HG03378 (cell line): ENCODE measurements around the gene NOTO.

Source experiments
- ATAC-seq: cut with Tn5 transposase; IDR thresholded peaks from one replicate; pipeline ENCODE4 v1.9.1; 2021; ENCODE audit warnings: mild to moderate bottlenecking, moderate library complexity; ENCODE audit not compliant: unreplicated experiment

Gene NOTO

DNA sequence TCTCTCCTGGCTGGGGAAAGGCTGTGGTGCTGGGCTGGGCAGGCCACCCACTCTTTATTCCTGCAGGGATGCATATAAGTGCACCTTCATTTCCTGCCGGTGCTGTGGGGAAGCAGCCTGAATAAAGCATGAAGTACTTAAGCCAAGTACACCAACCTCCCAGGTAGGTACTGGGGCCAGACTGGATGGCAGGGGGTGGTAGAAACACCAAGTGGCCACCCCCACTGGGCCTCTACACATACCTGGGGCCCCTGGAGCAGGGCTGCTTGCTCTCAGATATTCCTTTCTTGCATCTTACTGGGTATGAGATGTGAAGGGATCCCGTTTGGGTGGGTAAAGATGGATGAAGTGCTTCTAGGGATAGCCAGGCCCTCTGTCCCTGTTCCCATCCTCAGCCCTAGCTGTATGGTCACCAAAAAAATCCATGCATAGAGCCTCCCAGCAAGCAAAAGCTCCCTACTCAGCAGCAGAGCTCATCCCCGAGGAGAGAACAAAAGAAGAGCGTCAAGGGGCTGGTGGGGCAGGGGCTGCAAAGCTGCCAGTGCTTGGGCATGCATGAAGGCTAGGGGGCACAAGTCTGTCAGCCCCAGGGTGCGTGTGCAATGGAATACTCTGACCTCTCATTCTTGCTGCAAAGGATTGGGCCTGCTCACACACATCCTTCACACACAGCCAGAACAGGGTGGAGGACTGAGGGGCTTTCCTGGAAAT, 53.7 kb downstream of the NOTO start:
- no peak for ATAC-seq

- no peak for ATAC-seq
Observed at GRCh38 chr2:73256618-73256922, 54.2 kb downstream of the NOTO start.

DNA sequence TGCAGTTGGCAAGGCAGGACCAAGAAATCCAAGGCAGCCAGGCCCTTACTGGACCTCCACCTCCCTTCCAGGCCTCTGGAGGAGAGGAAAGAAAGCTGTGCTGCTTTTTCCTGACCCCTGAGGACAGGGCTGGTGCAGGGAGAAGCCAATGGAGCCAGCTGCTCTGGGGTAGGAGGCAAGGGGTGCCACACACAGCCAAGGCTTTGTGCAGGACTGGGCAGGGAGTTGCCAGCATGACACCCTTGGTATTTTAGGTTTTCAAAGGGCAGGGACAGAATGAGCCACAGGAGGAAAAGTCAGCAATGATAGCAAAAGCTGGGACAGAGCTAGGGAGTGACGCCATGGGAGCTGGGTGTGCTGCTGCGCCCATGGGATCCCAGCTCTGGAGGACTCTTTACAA, 54.6 kb downstream of the NOTO start:
- no peak for ATAC-seq

DNA sequence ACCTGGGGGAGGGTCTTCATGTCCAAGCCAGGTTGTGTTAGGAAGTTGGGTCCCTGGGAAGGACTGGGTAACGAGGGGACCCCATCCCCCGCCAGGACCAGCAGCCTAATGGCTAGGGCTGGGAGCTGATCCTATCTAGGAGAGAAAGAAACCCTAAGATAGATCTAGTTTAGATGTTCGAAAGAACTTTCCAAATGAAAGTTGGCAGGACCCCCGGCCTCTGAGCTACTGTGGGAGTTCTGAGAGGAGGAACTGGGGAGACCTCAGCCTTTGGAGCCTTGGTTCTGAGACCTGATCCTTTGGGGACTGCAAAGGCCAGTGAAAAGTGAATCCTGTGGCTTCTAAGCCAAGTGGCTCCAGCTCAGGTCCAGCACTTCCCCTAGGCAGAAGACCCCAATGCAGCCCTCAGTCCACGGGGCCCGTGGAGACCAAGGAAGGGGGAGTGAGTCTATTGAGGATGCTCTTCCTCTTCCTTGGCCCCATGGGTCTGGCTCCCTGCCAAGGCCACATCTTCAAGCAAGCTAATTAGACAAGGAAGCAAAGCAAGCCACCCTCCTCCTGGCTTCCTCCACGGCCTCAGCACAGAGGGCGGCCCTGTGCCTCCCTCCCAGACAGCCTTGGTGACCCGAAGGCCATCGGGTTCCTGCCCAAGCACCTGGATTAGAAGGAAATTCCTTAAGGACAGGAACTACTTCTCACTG, 55.2 kb downstream of the NOTO start:
- no peak for ATAC-seq

- ATAC-seq = no peak
Observed at GRCh38 chr2:73258186-73258912, 56.0 kb downstream of the NOTO start.

- ATAC-seq = no peak
Observed at GRCh38 chr2:73258913-73259215, 56.5 kb downstream of the NOTO start.

DNA sequence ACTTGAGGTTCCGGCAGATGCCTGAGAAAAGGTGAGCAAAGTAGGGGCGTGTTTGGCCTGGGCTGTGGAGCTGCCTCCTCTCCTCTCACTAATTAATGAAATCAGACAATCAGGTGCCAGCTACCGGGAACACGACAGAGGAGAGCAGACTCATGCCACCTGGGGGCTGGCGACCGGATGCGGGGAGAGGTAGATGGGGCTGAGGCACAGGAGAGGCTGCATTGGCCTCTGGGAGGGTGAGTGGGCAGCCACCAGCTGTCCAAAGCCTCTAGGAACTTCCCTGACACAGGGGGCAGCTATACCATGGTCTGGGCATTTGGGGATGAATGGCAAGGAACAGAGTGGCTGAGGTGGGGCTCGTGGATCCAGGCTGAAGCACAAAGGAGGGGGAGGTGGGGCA, 56.9 kb downstream of the NOTO start:
- ATAC-seq = no peak

DNA sequence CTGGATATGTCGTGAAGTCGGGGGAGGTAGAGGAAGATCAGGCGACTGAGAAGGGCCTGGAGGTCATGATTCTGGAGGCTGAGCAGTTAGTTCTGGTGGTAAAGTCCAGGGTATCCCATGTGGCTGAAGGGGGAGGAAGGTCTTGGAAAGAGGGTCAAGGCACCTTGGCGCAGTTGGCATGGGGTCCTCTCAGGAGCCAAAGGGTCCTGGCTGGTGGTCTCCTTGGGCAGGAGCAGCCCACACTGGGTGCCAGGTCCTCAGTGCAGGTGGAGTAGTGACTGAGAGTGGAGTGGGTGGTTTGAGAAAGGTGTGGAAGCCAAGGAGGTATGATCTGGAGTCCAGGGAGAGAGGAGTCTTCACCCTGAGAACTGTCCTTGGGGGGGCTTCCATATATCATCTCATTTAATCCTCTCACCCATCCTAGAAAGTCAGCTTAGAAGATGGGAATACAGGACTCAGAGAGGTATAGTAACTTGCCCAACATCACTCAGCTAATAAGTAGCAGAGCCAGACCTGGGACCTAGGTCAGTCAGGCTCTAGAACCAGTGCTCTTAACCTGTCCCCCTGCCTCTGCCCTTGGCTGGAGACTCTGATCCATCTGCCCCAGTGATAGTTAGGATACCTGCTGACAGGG, 57.4 kb downstream of the NOTO start:
- no peak for ATAC-seq

DNA sequence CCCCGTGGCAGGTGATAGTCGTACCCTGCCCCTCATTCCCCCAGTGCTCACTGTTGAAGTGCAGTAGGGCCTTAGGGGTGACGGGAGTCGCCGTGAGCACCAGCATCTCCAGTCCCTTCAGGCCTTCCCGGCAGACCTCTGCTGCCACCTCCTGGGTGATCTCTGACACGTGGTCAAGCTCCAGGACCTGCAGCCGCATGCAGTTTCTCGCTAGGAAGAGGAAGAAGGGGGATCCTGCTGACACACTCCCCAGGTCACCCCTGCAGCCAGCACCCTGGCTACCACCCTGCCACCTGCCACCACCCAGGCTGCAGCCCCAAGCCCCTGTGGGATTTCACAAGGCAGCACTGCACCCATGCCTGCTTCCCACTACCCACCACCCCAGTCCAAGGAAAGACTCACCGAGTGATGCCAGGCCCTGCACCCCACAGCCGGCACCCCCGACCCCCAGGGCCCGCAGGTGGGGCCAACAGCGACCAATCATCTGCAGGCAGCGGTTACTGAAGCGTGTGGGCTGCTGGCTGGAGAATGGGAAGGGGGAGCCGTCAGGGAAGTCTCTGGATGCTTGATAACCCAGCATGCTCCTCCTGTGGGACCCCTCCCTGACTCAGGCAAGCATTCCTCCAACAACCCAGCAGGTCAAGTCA, 58.1 kb downstream of the NOTO start:
- ATAC-seq = no peak
